Glomerular endothelial cell (primary cell): ENCODE measurements around the gene SELENOM. TPM values are rescaled to one million over a fixed set of nuclear protein-coding genes. Genes with fewer than 3 reads are reported as not detected.

ENCODE experiments used
- DNase-seq: peaks from one replicate; pipeline ENCODE4 v3.0.0-alpha.2; 2011; ENCODE audit warnings: low read depth, low spot score; ENCODE audit errors: extremely low read depth
- total RNA-seq: library from RNA; depleted of rRNA; stranded (reverse); fragments of >200 nt; gene quantifications from 2 replicates; pipeline ENCODE4 v1.2.3, GENCODE V29; 2015

The SELENOM gene
- total RNA-seq, 1 donor from 2014 or later = 175 TPM

DNA sequence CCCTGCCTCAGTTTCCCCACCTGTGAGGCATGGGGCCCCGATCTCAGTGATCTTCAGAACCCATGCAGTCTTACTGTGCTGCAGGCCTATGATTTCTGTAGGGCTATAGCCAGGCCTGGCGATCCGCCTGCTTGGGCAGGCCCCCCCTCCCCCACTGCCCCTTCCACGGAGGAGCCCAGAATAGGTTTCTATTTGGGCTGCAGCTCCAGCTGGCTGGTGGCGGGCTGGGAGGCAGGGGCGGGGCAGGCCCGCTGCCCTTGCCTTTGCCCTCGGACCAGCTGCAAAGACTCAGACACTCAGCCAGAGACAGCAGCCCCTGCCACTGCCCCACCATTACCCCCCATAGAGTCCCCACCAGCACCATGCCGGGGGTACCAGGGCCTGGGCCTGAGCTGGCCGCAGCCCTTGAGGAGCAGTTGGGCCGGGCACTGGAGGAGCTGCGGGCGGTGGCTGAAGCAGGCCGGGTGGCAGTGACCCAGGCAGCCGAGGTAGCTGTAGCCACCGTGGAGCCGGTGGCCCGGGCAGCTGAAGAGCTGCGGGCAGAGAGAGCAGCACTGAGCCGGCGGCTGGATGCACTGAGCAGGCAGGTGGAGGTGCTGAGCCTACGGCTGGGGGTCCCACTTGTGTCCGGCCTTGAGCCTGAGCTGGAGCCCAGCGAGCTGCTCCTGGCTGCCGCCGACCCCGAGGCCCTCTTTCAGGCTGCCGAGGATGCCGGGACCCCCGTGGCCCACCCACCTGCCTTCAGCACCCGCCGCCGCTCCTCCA, 14.1 kb downstream of the SELENOM start:
- no peak for DNase-seq

DNA sequence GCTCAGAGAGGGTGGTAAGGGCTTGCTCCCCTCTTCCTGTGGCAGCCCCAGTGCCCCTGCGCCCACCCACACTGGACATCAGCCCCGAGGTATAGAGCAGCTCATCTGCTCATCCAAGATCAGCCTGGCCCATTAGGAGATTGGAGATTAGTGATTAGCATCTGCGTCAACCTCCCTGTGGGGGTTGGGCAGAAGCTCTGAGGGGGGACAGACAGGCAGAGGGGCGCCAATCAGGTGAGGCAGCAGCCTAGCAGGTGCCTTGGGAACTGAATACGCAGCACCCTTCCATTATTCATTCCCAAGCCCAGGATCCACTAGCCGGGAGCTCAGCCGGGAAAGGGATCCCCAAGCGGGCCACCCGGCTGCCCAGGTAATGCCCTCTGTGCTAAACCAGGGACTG, 15.2 kb downstream of the SELENOM start:
- DNase-seq = no peak

DNA sequence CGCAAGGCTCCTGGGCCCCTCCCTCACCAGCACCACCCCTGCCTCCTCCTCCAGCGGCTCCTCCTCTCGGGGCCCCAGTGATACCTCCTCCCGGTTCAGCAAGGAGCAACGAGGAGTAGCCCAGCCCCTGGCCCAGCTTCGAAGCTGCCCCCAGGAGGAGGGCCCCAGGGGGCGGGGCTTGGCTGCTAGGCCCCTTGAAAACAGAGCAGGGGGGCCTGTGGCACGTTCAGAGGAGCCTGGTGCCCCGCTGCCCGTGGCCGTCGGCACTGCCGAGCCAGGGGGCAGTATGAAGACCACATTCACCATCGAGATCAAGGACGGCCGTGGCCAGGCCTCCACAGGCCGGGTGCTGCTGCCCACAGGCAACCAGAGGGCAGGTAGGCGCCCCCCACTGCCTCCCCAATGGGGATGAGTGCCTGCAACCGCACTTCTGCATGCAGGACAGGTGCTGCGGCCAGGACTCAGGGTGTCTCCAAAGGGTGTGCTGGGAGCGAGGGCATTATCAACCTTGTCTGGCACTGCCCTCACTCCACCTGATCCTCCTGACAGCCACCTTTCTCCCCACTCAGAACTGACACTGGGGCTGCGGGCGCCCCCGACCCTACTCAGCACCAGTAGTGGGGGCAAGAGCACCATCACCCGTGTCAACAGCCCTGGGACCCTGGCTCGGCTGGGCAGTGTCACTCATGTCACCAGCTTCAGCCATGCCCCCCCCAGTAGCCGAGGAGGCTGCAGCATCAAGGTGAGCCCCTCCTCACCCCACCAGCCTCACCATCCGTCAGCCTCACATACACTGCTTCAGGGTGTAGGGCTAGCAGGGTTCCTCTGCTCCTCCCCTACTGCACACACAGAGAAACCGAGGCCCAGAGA, 16.0 kb downstream of the SELENOM start:
- no peak for DNase-seq

- DNase-seq = no peak
Measured at GRCh38 chr22:31090217-31091085, 16.9 kb downstream of the SELENOM start.

DNA sequence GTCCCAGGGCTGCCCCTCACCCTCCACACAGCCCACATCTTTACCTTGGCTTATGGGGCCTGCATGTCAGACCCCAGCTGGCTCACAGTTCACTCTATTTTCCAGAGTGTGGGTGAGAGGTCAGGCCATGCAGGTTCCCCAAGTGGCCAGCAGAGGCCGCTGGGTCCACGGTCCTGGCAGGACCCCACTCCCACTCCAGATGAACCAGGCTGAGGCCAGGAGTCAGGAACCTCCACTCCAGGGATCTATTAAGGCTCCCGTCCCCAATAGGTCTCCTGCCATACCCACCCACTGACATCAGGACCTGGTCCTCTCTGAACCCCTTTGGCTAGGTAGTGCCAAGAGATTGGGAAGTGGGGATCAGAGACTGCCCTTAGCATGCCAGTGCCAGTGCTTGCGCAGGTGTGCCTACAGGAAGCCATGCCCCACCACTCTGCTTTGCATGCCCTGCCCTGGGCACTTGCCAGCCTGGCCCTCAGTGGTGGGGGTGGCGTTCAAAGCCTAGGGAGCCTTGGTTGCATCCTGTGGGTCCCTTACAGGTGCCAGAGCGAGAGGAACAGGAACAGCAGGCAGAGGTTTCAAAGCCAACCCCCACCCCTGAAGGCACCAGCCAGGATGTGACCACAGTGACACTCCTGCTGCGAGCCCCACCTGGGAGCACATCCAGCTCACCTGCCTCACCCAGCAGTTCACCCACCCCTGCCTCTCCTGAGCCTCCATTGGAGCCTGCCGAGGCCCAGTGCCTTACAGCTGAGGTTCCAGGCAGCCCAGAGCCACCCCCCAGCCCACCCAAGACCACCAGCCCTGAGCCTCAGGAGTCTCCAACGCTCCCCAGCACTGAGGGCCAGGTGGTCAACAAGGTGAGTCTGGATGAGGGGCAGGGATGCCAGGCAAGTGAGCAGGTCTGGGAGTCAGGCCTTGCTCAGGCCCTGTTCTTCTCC, 17.9 kb downstream of the SELENOM start:
- DNase-seq = no peak

DNA sequence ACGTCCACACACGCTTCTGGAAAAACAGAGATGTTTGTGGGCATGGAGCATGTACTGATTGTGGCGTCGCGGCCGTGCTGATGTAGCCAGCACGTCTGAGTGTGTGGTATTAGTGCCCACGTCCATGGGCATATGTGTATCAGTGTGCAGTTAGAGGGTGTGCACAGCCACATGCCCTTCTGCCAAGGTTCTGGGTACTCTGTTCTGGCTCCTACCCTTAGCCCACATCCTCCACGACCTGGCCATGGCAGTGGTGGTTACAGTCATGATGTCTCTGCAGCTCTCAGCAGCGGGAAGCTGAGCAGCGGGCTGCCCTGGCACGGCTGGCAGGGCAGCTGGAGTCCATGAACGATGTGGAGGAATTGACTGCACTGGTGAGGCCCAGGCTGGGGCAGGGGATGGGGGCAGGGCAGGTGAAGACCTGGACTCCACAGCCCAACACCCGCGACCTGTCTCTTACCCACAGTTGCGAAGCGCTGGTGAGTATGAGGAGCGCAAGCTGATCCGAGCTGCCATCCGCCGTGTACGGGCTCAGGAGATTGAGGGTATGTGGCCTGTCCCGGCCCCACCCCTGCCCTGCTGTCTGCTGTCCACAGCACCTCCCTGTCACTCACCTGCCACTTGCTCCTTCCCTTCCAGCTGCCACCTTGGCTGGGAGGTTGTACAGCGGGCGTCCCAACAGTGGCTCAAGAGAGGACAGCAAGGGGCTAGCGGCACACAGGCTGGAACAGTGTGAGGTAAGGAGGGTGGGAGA, 19.0 kb downstream of the SELENOM start:
- DNase-seq = no peak

DNA sequence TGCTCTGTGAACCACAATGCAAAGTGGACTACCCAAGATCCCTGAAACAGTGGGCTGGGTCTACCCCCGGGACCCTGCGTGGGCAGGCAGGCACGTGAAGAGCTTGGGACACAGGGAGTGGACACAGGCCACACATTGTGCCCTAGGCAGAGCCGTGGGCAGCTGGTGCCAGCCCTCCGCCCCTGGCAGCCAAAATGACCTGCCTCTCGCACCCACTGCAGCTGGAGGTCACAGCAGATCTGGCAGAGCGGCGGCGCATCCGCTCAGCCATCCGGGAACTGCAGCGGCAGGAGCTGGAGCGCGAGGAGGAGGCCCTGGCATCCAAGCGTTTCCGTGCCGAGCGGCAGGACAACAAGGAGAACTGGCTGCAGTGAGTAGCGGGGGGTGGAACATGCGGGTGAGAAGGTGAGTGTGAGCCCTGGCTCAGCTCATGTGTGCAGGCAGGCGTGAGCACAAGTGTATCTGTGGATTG, 19.6 kb downstream of the SELENOM start:
- no peak for DNase-seq

GRCh38 chr22:31086703-31087330, 20.6 kb downstream of the SELENOM start:
- no peak for DNase-seq

- no peak for DNase-seq
Measured at GRCh38 chr22:31085928-31086327, 21.4 kb downstream of the SELENOM start.

DNA sequence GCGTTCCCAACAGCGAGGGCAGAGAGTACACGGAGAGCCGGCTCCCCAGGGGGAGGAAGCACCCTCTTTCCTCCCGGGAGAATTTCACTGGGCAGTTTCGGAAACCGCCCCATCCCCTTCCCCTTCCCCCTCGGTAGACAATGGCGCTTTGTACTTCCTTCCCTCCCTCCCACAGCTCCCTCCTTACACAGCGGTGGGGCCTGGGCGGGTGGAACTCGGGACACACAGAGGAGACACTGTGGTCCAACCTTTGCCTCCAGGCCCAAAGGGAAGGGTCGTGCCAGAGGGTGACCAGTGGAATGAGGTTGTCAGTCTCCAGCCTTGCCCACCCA, 21.9 kb downstream of the SELENOM start:
- DNase-seq = no peak

DNA sequence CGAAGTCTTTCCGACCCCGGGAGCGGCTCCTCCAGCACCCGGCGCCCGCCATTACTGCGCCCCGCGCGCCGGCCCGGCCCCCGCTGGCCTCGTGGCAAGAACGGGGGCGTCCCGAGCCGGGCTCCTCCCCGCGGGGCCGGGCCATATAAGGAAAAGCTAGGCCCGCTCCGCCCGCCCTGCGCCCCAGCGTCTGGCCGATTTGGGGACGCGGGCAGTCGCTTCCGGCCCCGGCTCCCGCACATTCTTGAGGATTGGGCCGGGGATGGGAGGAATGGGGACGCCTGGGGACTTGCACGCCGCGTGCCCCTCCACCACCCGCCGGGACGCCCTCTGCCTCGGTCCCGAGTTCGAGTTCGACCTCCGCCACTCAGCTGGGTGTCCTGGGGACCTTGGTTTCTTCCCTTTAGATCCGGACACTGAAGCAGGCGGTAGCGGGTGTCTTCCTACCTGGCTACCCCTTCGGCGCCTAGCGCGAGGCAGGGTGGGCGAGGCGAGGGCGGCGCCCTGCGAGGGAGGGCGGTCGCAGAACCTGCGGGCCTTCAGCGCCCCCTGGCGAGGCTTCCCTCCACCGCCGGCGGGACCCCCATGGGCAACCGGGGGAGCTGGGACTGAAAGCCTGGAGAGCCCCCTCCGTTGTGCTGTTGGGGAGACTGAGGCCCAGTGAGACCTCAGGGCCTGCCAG, 22.4 kb downstream of the SELENOM start:
- DNase-seq = no peak

DNA sequence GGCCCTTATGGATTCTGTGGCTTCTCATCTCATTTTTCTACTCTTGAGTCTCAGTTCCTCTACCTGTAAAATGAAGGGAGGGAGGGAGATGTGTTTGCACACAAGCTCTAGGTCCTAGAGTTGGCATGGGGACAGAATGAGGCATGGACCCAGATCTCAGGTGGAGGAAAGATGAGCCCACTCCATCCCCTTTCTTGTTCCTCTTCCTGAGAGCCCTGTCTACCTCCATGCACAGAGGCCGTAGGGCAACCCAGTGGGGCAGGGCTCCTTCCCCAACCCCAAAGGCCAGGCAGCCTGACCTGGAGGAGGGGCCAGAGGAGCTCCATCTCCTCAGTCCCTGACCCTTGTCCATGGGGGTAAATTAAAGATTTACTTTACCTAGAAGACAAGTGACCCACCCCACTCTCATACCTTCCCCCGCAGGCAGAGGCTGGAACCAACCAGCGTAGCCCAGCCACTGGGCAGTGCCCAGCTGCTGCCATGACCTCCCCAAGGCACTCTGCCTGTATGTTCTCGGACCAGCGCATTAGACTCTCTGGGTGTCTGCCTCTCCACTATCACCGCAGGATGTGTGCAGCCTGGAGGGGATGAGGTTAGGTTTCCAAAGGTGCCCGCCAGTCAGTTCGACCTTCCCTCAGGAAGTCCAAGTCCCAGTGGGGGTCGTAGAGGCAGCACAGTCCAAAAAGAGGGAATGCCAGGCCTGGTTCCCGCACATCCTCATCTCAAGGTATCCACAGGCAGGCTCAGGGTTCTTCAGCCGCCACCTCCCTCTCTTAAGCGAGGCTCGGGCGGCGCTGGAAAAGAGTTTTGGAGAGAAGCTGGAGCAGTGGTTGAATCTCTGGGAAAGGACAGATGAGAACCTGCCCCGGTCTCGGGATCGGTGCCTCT, 23.2 kb downstream of the SELENOM start:
- DNase-seq = no peak

DNA sequence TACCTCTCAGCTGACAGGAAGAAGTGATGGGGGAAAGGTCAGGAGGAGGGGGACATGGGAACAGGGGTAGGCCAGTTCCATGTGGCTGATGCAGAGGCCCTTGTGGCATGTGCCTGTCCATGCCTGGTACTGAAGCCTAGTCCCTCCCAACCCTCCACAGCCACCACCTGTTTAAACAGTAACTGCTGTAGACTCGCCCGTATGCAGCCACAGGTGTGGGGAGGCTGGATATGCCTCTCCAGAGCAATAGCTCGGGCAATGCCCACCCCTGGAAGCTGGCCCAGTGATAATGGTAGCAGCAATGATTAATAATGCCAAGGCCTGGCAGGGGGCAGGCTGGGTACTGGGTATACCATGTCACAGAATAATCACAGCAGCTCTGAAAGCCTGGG, 24.0 kb downstream of the SELENOM start:
- DNase-seq = no peak

- DNase-seq = no peak
Measured at GRCh38 chr22:31082606-31083376, 24.6 kb downstream of the SELENOM start.

GRCh38 chr22:31081963-31082605, 25.3 kb downstream of the SELENOM start:
- no peak for DNase-seq
